DMS 273 (cell line): ENCODE data around the gene CTSE.
A peak's percentile ranks its signal among the peaks of the same experiment; 100 is the strongest.

Experiments
- DNase-seq: peaks from one replicate; lab custom pipeline; 2025; ENCODE audit not compliant: unreplicated experiment; lab: John Stamatoyannopoulos, UW

CTSE gene

GRCh38 chr1:206050655-206051235, 27.1 kb upstream of the CTSE start:
- no peak for DNase-seq

GRCh38 chr1:206049919-206050600, 26.4 kb upstream of the CTSE start:
- DNase-seq, result no peak

- no peak for DNase-seq
Measured at GRCh38 chr1:206049293-206049692, 25.6 kb upstream of the CTSE start.

- DNase-seq, result no peak
Measured at GRCh38 chr1:206048582-206048981, 24.9 kb upstream of the CTSE start.

GRCh38 chr1:206047271-206047670, 23.6 kb upstream of the CTSE start:
- no peak for DNase-seq

GRCh38 chr1:206041640-206042039, 17.9 kb upstream of the CTSE start:
- DNase-seq, result peak; percentile 20

- no peak for DNase-seq
Measured at GRCh38 chr1:206040328-206040727, 16.6 kb upstream of the CTSE start.

GRCh38 chr1:206039046-206039973, 15.6 kb upstream of the CTSE start:
- DNase-seq, result no peak

GRCh38 chr1:206037581-206037980, 13.9 kb upstream of the CTSE start:
- no peak for DNase-seq

- no peak for DNase-seq
Measured at GRCh38 chr1:206036663-206037455, 13.2 kb upstream of the CTSE start.

GRCh38 chr1:206035027-206035426, 11.3 kb upstream of the CTSE start:
- DNase-seq, result no peak

GRCh38 chr1:206032380-206033140, 8.9 kb upstream of the CTSE start:
- DNase-seq, result no peak

GRCh38 chr1:206030714-206031113, 7.0 kb upstream of the CTSE start:
- peak; percentile 89 for DNase-seq

- DNase-seq, result no peak
Measured at GRCh38 chr1:206030191-206030590, 6.5 kb upstream of the CTSE start.

GRCh38 chr1:206029484-206029883, 5.8 kb upstream of the CTSE start:
- DNase-seq, result no peak

- no peak for DNase-seq
Measured at GRCh38 chr1:206025283-206025820, 1.7 kb upstream of the CTSE start.

GRCh38 chr1:206022766-206023165, 929 bp downstream of the CTSE start:
- no peak for DNase-seq

GRCh38 chr1:206021626-206022365, 1.9 kb downstream of the CTSE start:
- no peak for DNase-seq

- no peak for DNase-seq
Measured at GRCh38 chr1:206021008-206021625, 2.6 kb downstream of the CTSE start.
